Gastroesophageal sphincter (tissue), 3 donors: Measurements from ENCODE around the gene SH2D5.

Experiments used
- CTCF ChIP-seq, 4 experiments: fragments of 200-600 bp in 2 of 4; fragments of 450-650 bp in 2 of 4; sonication (generic) in 1 of 4; IDR thresholded peaks; one replicate each; pipeline ENCODE4 v1.5.1; 2017 to 2019; ENCODE audit warnings: antibody characterized with exemption in 4 of 4, mild to moderate bottlenecking in 2 of 4, moderate library complexity in 2 of 4
- EP300 ChIP-seq: sonication (generic); formaldehyde crosslinking; IDR thresholded peaks from one replicate; pipeline ENCODE4 v1.6.1; 2017; ENCODE audit warnings: antibody characterized with exemption, mild to moderate bottlenecking
- POLR2A ChIP-seq, 2 donors: fragments of 450-650 bp; IDR thresholded peaks; one replicate each; pipeline ENCODE4 v1.6.1; 2017; ENCODE audit warnings: antibody characterized with exemption in 2 of 2, mild to moderate bottlenecking in 2 of 2, moderate library complexity in 1 of 2

GRCh38 chr1:20726932-20727745 is 5.4 kb downstream of the SH2D5 start:
- TF ChIP-seq POLR2A (IDR thresholded peaks at IDR 0.05): no peak
- TF ChIP-seq CTCF (IDR thresholded peaks at IDR 0.05): no peak
- TF ChIP-seq EP300: no peak
